OCI-LY7 (cell line): ENCODE results near the gene RNF26. TPM values are rescaled to one million over a fixed set of nuclear protein-coding genes. Genes with fewer than 3 reads are reported as not detected.

Experiments used
- BruUV-seq: library from RNA; stranded (reverse); fragments of 400-500 nt; replicated peaks from 2 replicates; lab custom pipeline; 2021; lab: Mats Ljungman, UMichigan
- CTCF ChIA-PET: fragments of 300-600 bp; sonication (Branson Sonifier 250); formaldehyde crosslinking; loops from one replicate; lab custom pipeline; 2022; ENCODE audit warnings: antibody characterized with exemption; ENCODE audit not compliant: unreplicated experiment; lab: Charles Lee
- POLR2A ChIA-PET: fragments of 300-600 bp; sonication (Branson Sonifier 250); formaldehyde crosslinking; loops from one replicate; lab custom pipeline; 2022; ENCODE audit warnings: antibody characterized with exemption; lab: Charles Lee
- DNase-seq: peaks from one replicate; pipeline ENCODE4 v3.0.0-alpha.2; 2015; ENCODE audit warnings: low spot score
- H2AFZ ChIP-seq: fragments of 200-600 bp; sonication (generic), shearing (Covaris generic); 2 replicates; pipeline ENCODE4 v1.6.1; 2014; ENCODE audit warnings: mild to moderate bottlenecking, antibody characterized with exemption, low read length, moderate library complexity
- H3K27ac ChIP-seq: fragments of 200-600 bp; sonication (generic); 2 replicates; pipeline ENCODE4 v1.5.1; 2014; ENCODE audit warnings: mixed run types, low read depth, mild to moderate bottlenecking, moderate library complexity, low read length, inconsistent platforms; ENCODE audit not compliant: poor library complexity, severe bottlenecking
- H3K36me3 ChIP-seq: fragments of 200-600 bp; sonication (generic); 2 replicates; pipeline ENCODE4 v1.6.1; 2014; ENCODE audit warnings: mild to moderate bottlenecking, antibody characterized with exemption, low read length, moderate library complexity, mixed read lengths; ENCODE audit not compliant: insufficient read depth
- H3K4me1 ChIP-seq: fragments of 200-600 bp; sonication (generic); 2 replicates; pipeline ENCODE4 v1.5.1; 2014; ENCODE audit warnings: mild to moderate bottlenecking, low read length; ENCODE audit not compliant: insufficient read depth, poor library complexity, severe bottlenecking
- H3K4me2 ChIP-seq: fragments of 200-600 bp; sonication (generic); 2 replicates; pipeline ENCODE4 v1.6.1; 2014; ENCODE audit warnings: mild to moderate bottlenecking, low read length
- H3K4me3 ChIP-seq: fragments of 200-600 bp; sonication (generic); 2 replicates; pipeline ENCODE4 v1.5.1; 2014; ENCODE audit warnings: mild to moderate bottlenecking, low read depth, low read length; ENCODE audit not compliant: poor library complexity, severe bottlenecking
- H3K79me2 ChIP-seq: fragments of 200-600 bp; sonication (generic); 2 replicates; pipeline ENCODE4 v1.6.1; 2016; ENCODE audit warnings: low read depth, mild to moderate bottlenecking, low read length, moderate library complexity, mixed read lengths; ENCODE audit not compliant: insufficient read depth
- H3K9me2 ChIP-seq: fragments of 200-600 bp; sonication (generic); 2 replicates; pipeline ENCODE4 v1.6.1; 2016; ENCODE audit warnings: mild to moderate bottlenecking, low read length, mixed read lengths; ENCODE audit not compliant: insufficient read depth
- H3K9me3 ChIP-seq: fragments of 200-600 bp; sonication (generic); 2 replicates; pipeline ENCODE4 v1.6.1; 2014; ENCODE audit warnings: mild to moderate bottlenecking, mixed run types, low read length, mixed read lengths
- H4K20me1 ChIP-seq: fragments of 200-600 bp; sonication (generic); 2 replicates; pipeline ENCODE4 v1.6.1; 2014; ENCODE audit warnings: mild to moderate bottlenecking, antibody characterized with exemption, low read length, moderate library complexity, mixed read lengths; ENCODE audit not compliant: insufficient read depth
- EZH2phosphoT487 ChIP-seq: fragments of 200-600 bp; sonication (generic); IDR thresholded peaks from 2 replicates; pipeline ENCODE4 v1.6.1; 2018; ENCODE audit warnings: low read depth, borderline replicate concordance, mild to moderate bottlenecking, mixed run types, antibody characterized with exemption, low read length, moderate library complexity, mixed read lengths
- intact Hi-C: fragments of 100-400 bp; cut with micrococcal nuclease; formaldehyde crosslinking; loops from one replicate; pipeline ENCODE4 v1.10.0; 2022; ENCODE audit not compliant: unreplicated experiment
- total RNA-seq, 2 experiments: library from RNA; depleted of rRNA in 1 of 2; stranded (reverse); fragments of >200 nt in 1 of 2; shearing (Covaris generic) in 1 of 2; gene quantifications; 2 replicates each; pipeline ENCODE4 v1.2.3, GENCODE V29; 2014 to 2022
- TF ChIP-seq, protein P1 (sequence below): fragments of 200-600 bp; sonication (generic); conservative IDR thresholded peaks from 2 replicates; pipeline ENCODE4 v1.5.1; 2014; ENCODE audit warnings: mild to moderate bottlenecking, antibody characterized with exemption, low read length, moderate library complexity, mixed read lengths

Gene RNF26
- total RNA-seq, 2 experiments from 2014 or later = 13.9 to 52.5 TPM

DNA sequence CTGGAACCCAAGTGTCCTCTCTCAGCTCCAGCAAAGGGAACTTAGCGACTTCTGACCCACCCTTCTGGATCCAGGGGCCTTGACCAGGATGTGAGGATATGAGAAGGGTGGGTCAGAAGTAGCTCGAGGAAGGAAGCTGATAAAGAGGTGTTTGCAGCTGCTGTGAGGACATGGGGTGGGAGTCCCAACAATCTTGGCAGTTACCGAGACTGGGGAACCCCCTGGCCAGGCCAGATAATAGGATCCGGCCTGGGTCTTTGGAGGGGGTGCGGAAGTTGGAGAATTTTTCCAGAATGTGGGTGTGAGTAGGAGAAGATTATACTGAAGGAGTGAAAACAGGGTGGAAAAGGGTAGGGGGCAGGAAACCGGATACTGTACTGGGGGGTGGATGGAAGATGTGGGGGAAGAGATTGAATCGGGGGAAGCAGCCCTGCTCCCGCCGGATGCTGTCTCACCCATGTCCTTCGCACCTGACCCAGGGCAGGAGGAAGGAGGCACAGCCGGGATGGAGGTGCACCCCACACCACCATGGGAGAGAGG lies 14.6 kb upstream of the RNF26 start:
- BruUV-seq = no TSS peak
- no peaks in the 10 kb centered on the region for H3K9me3 ChIP-seq
- peaks cover 57% of the 10 kb centered on the region for H3K4me1 ChIP-seq
- no peak overlapping the region for H3K4me3 ChIP-seq
- no peaks in the 10 kb centered on the region for H3K36me3 ChIP-seq
- DNase-seq = no peak
- no peak overlapping the region for H3K27ac ChIP-seq
- intact Hi-C loops = loop anchor here (2.0 to 5.0 kb wide), 4 partner anchors 53 to 252 kb away; partner anchors contain the start of genes DPAGT1 and VPS11
- TF ChIP-seq, protein P1, sequence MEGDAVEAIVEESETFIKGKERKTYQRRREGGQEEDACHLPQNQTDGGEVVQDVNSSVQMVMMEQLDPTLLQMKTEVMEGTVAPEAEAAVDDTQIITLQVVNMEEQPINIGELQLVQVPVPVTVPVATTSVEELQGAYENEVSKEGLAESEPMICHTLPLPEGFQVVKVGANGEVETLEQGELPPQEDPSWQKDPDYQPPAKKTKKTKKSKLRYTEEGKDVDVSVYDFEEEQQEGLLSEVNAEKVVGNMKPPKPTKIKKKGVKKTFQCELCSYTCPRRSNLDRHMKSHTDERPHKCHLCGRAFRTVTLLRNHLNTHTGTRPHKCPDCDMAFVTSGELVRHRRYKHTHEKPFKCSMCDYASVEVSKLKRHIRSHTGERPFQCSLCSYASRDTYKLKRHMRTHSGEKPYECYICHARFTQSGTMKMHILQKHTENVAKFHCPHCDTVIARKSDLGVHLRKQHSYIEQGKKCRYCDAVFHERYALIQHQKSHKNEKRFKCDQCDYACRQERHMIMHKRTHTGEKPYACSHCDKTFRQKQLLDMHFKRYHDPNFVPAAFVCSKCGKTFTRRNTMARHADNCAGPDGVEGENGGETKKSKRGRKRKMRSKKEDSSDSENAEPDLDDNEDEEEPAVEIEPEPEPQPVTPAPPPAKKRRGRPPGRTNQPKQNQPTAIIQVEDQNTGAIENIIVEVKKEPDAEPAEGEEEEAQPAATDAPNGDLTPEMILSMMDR = no peak
- TF ChIP-seq EZH2phosphoT487 = no peak
- CTCF ChIA-PET = no interaction called here
- no peak overlapping the region for H2AFZ ChIP-seq
- no peaks in the 10 kb centered on the region for H3K9me2 ChIP-seq
- H3K79me2 ChIP-seq = no peaks in the 10 kb centered on the region
- POLR2A ChIA-PET = no interaction called here
- no peaks in the 10 kb centered on the region for H4K20me1 ChIP-seq
- peak overlapping the region; percentile 31; the same call in 1 of the 2 replicates for H3K4me2 ChIP-seq

DNA sequence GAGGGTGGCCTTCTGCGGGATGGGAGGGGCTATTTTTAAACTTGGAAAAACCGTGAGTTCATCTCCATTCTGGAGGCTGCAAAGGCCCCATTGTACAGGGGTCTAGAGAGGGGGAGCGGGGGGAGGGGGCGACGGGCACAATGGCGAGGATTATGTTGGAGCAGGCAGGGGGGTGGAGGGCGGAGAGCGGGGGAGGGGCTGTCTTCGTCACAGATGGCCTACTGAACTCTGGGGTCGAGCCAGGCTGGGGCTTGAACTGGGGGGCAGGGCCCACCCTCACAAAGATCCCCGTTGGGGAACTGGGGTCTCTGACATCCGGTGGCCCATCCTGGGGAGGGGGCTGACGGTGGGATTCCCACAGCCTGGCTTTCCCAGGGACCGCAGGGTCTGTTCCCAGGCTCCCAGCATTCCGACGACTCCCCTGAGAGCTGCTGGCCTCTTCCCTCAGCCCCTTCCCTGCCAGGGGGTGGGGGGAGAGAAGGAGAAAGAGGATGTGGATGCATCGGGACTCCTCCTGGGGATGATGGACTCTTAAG lies 14.0 kb upstream of the RNF26 start:
- TF ChIP-seq, protein P1 = no peak
- no peak for TF ChIP-seq EZH2phosphoT487
- no peaks in the 10 kb centered on the region for H3K79me2 ChIP-seq
- peak overlapping the region; percentile 83 for H3K4me2 ChIP-seq
- H3K4me1 ChIP-seq = peaks cover 52% of the 10 kb centered on the region
- peak overlapping the region; percentile 95; the same call in 1 of the 2 replicates for H2AFZ ChIP-seq
- no peaks in the 10 kb centered on the region for H4K20me1 ChIP-seq
- H3K27ac ChIP-seq = peak overlapping the region; percentile 63
- POLR2A ChIA-PET = interaction anchor here (1.3 kb wide), 1 partner anchor 204 kb away, joined by 3 read pairs; no protein-coding TSS in a partner anchor
- DNase-seq = no peak
- H3K36me3 ChIP-seq = no peaks in the 10 kb centered on the region
- intact Hi-C loops = loop anchor here (2.0 to 5.0 kb wide), 4 partner anchors 52 to 253 kb away; partner anchors contain the start of genes DPAGT1 and VPS11
- CTCF ChIA-PET = interaction anchor here (1.6 kb wide), 1 partner anchor 45 kb away, joined by 4 read pairs; no protein-coding TSS in a partner anchor
- BruUV-seq = no TSS peak
- peak overlapping the region; percentile 60 for H3K4me3 ChIP-seq
- H3K9me2 ChIP-seq = no peaks in the 10 kb centered on the region
- H3K9me3 ChIP-seq = no peaks in the 10 kb centered on the region
